ENCODE results near the gene YEATS4. TPM values are rescaled to one million over a fixed set of nuclear protein-coding genes. Genes with fewer than 3 reads are reported as not detected.

Gene YEATS4
- total RNA-seq, 2 experiments from 2014 or later: 26.2 TPM

DNA sequence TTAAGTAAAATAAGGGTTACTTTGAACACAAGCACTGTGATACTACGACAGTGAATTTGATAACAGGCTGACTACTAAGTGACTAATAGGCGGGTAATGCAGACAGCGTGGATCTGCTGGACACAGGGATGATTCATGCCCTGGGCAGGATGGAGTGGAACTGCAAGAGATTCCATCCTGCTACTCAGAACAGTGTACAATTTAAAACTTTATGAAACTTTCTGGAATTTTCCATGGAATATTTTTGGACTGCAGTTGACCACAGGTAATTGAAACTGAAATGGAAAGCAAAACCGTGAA is 46.0 kb downstream of the YEATS4 start:
- Histone ChIP-seq H3K4me1 (ENCODE audit: insufficient read depth, low read length) (no peaks in the 10 kb centered on the region), H3K27ac (ENCODE audit: low read depth in 1 of 2, low read length in 2 of 2) (no peak overlapping the region), H3K9me3 (ENCODE audit: control insufficient read depth in 1 of 2, insufficient read depth in 1 of 2, low read length in 2 of 2) (no peaks in the 10 kb centered on the region), H3K27me3 (ENCODE audit: control insufficient read depth in 1 of 2, insufficient read depth in 2 of 2, low read length in 2 of 2) (no peaks in the 10 kb centered on the region), H3K36me3 (ENCODE audit: insufficient read depth, low read length) (no peaks in the 10 kb centered on the region), H3K4me3 (ENCODE audit: low read length) (no peak overlapping the region)
- TF ChIP-seq, protein P1, sequence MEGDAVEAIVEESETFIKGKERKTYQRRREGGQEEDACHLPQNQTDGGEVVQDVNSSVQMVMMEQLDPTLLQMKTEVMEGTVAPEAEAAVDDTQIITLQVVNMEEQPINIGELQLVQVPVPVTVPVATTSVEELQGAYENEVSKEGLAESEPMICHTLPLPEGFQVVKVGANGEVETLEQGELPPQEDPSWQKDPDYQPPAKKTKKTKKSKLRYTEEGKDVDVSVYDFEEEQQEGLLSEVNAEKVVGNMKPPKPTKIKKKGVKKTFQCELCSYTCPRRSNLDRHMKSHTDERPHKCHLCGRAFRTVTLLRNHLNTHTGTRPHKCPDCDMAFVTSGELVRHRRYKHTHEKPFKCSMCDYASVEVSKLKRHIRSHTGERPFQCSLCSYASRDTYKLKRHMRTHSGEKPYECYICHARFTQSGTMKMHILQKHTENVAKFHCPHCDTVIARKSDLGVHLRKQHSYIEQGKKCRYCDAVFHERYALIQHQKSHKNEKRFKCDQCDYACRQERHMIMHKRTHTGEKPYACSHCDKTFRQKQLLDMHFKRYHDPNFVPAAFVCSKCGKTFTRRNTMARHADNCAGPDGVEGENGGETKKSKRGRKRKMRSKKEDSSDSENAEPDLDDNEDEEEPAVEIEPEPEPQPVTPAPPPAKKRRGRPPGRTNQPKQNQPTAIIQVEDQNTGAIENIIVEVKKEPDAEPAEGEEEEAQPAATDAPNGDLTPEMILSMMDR (IDR thresholded peaks at IDR 0.05): no peak
- DNase-seq: no peak
- ChIA-PET POLR2A (no interaction called here), CTCF (no interaction called here)
- Mint-ChIP-seq H3K4me3 (no peak overlapping the region), H3K27me3 (no peaks in the 10 kb centered on the region), H3K4me1 (ENCODE audit: low read depth) (no peaks in the 10 kb centered on the region), H3K36me3 (ENCODE audit: low read depth) (no peaks in the 10 kb centered on the region), H3K27ac (no peak overlapping the region), H3K9me3 (no peaks in the 10 kb centered on the region)
- intact Hi-C loops (cut with DNase I, micrococcal nuclease): no loop called here
- no peak for ATAC-seq (ENCODE audit: poor library complexity)

DNA sequence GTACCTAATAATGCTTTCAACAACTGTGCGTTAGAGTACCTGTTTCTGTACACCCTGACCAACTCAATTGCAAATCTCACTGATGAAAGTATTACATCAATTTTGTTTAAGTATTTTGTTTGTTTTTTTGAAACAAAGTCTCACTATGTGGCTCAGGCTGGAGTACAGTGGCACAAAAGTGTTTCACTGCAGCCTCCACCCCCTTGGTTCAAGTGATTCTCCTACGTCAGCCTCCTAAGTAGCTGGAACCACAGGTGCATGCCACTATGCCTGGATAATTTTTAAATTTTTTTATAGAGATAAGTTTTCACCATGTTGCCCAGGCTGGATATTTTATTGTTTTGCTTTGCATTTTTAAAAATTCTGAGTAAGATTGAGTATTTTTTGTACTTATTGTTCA is 46.7 kb downstream of the YEATS4 start:
- intact Hi-C loops (cut with DNase I, micrococcal nuclease): no loop called here
- POLR2A ChIA-PET: no interaction called here
- H3K4me3 ChIP-seq (ENCODE audit: low read length): no peak overlapping the region
- Mint-ChIP-seq H3K36me3 (ENCODE audit: low read depth) (no peaks in the 10 kb centered on the region), H3K4me1 (ENCODE audit: low read depth) (no peaks in the 10 kb centered on the region), H3K27me3 (no peaks in the 10 kb centered on the region), H3K4me3 (no peak overlapping the region), H3K9me3 (no peaks in the 10 kb centered on the region), H3K27ac (no peak overlapping the region)
- H3K9me3 ChIP-seq (ENCODE audit: control insufficient read depth in 1 of 2, insufficient read depth in 1 of 2, low read length in 2 of 2): no peaks in the 10 kb centered on the region
- TF ChIP-seq, protein P1 (IDR thresholded peaks at IDR 0.05): no peak
- CTCF ChIA-PET: no interaction called here
- DNase-seq (no peak), ATAC-seq (ENCODE audit: poor library complexity) (no peak)
- no peaks in the 10 kb centered on the region for H3K36me3 ChIP-seq (ENCODE audit: insufficient read depth, low read length)
- no peaks in the 10 kb centered on the region for H3K27me3 ChIP-seq (ENCODE audit: control insufficient read depth in 1 of 2, insufficient read depth in 2 of 2, low read length in 2 of 2)
- H3K4me1 ChIP-seq (ENCODE audit: insufficient read depth, low read length): no peaks in the 10 kb centered on the region
- no peak overlapping the region for H3K27ac ChIP-seq (ENCODE audit: low read depth in 1 of 2, low read length in 2 of 2)

DNA sequence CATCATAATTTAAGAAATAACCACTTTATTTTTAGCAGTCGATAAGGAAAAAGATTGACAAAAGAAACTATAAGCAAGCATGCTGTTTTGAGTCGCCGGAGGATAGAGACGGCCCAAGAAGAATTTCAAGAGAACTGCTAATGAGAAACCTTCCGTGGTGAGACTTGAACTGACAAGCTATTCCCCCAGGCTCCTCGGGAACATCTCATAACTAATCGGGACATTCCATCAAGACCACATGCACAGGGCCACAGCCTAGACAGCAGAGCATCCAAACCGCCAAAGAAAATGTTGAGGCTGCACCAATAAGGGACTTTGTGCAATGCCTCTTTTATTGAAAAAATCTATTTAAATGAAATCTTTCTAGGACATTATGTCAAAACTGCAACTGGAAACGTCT is 51.0 kb downstream of the YEATS4 start:
- no peak overlapping the region for H3K4me3 ChIP-seq (ENCODE audit: low read length)
- ChIA-PET CTCF (no interaction called here), POLR2A (no interaction called here)
- no peak overlapping the region for H3K27ac Mint-ChIP-seq
- H3K4me1 ChIP-seq (ENCODE audit: insufficient read depth, low read length): no peaks in the 10 kb centered on the region
- no peak overlapping the region for H3K4me3 Mint-ChIP-seq
- no peaks in the 10 kb centered on the region for H3K9me3 ChIP-seq (ENCODE audit: control insufficient read depth in 1 of 2, insufficient read depth in 1 of 2, low read length in 2 of 2)
- TF ChIP-seq, protein P1 (IDR thresholded peaks at IDR 0.05): no peak
- no peaks in the 10 kb centered on the region for H3K27me3 Mint-ChIP-seq
- H3K36me3 Mint-ChIP-seq (ENCODE audit: low read depth): no peaks in the 10 kb centered on the region
- DNase-seq (no peak), ATAC-seq (ENCODE audit: poor library complexity) (no peak)
- no peaks in the 10 kb centered on the region for H3K36me3 ChIP-seq (ENCODE audit: insufficient read depth, low read length)
- H3K4me1 Mint-ChIP-seq (ENCODE audit: low read depth): no peaks in the 10 kb centered on the region
- intact Hi-C loops (cut with DNase I, micrococcal nuclease): no loop called here
- H3K27ac ChIP-seq (ENCODE audit: low read depth in 1 of 2, low read length in 2 of 2): no peak overlapping the region
- no peaks in the 10 kb centered on the region for H3K9me3 Mint-ChIP-seq
- H3K27me3 ChIP-seq (ENCODE audit: control insufficient read depth in 1 of 2, insufficient read depth in 2 of 2, low read length in 2 of 2): no peaks in the 10 kb centered on the region

Measured in CD4-positive, alpha-beta T cell (primary cell).